ENCODE data around the gene CD6. TPM values are rescaled to one million over a fixed set of nuclear protein-coding genes. Genes with fewer than 3 reads are reported as not detected.

The CD6 gene
- total and polyA plus RNA-seq, 2 of the 8 experiments (the other 6 are each of a cell fraction or from before 2014, with no cell fraction given), result 0.03 TPM; not detected in 1

- WGBS, 2 experiments (ENCODE audit: extremely low coverage in 1 of 2, insufficient coverage in 1 of 2, insufficient read length in 1 of 2, insufficient replicate concordance in 2 of 2, low coverage in 1 of 2, low lambda C conversion rate in 2 of 2, missing lambda C conversion rate in 1 of 2), result 66% methylated on average over 16 of the region's 16 CpGs; no CpG with 5 or more reads in 1 of the 2 experiments
- no peak overlapping the region for H3K56ac ChIP-seq (replicated peaks; ENCODE audit: insufficient read length, low read depth, low read length)
- no peaks in the 10 kb centered on the region for H3K79me1 ChIP-seq (ENCODE audit: low read depth, low read length)
- H2AK5ac ChIP-seq (ENCODE audit: low read depth, low read length), result no peak overlapping the region
- no peak overlapping the region for H2BK20ac ChIP-seq (ENCODE audit: low read length)
- H2AFZ ChIP-seq (ENCODE audit: low read length), result no peak overlapping the region
- H2BK12ac ChIP-seq (ENCODE audit: low read depth, low read length), result no peak overlapping the region
- H3K18ac ChIP-seq (ENCODE audit: extremely low read depth, low read length), result no peak overlapping the region; the same call in 1 of the 2 replicates
- H3K23me2 ChIP-seq (ENCODE audit: low read depth, low read length), result no peaks in the 10 kb centered on the region
- H3K4me3 ChIP-seq (ENCODE audit: extremely low read depth in 1 of 4, insufficient read depth in 2 of 4, low read depth in 3 of 4, low read length in 4 of 4), result no peak overlapping the region
- H4K20me1 ChIP-seq (replicated peaks in 1 of 2; ENCODE audit: control insufficient read depth in 1 of 2, insufficient read depth in 2 of 2, low read length in 2 of 2), result no peaks in the 10 kb centered on the region
- DNase-seq (ENCODE audit: low read depth in 1 of 2, low spot score in 2 of 2) (peak in 1 of 2 experiments; percentile 21), FAIRE-seq (no peak)
- H4K8ac ChIP-seq (ENCODE audit: extremely low read depth, insufficient read depth, low read length), result no peak overlapping the region
- H4K91ac ChIP-seq (replicated peaks; ENCODE audit: insufficient read length, low read length), result peak overlapping the region; percentile 17
- H3K27ac ChIP-seq (ENCODE audit: low read depth, low read length), result no peak overlapping the region
- H3K14ac ChIP-seq (ENCODE audit: insufficient read length), result no peak overlapping the region
- peak overlapping the region; percentile 29 to 45; a peak in 3 of 4 replicates for H3K4me2 ChIP-seq (ENCODE audit: insufficient read depth in 1 of 2, low read depth in 2 of 2, low read length in 2 of 2)
- no peak overlapping the region for H4K5ac ChIP-seq (ENCODE audit: insufficient read length, low read depth, low read length)
- no peak overlapping the region for H2BK15ac ChIP-seq (ENCODE audit: low read length)
- ChIA-PET CTCF (ENCODE audit: partially characterized antibody) (interaction anchor here (0.9 to 3.9 kb wide), 4 partner anchors 12 to 145 kb away, joined by 4 to 13 read pairs (median 8); no protein-coding TSS in a partner anchor), POLR2A (ENCODE audit: partially characterized antibody) (interaction anchor here (0.5 kb wide), 1 partner anchor 385 kb away, joined by 3 read pairs; no protein-coding TSS in a partner anchor)
- no peaks in the 10 kb centered on the region; a peak in 1 of 7 replicates for H3K27me3 ChIP-seq (replicated peaks in 1 of 4; ENCODE audit: control insufficient read depth in 3 of 4, extremely low read depth in 1 of 4, insufficient read depth in 3 of 4, low read length in 3 of 4)
- H3K4me1 ChIP-seq (replicated peaks in 1 of 4; ENCODE audit: control insufficient read depth in 3 of 4, insufficient read depth in 4 of 4, low read length in 3 of 4), result peaks cover 2 to 10% (median 3%) of the 10 kb centered on the region in 4 experiments; a peak in 6 of 7 replicates
- H3K36me3 ChIP-seq (ENCODE audit: control insufficient read depth in 2 of 4, insufficient read depth in 4 of 4, low read length in 3 of 4), result no peaks in the 10 kb centered on the region
- peak overlapping the region; percentile 1 for H3K4ac ChIP-seq (replicated peaks; ENCODE audit: insufficient read length, low read depth, low read length)
- no peak overlapping the region for H3K9ac ChIP-seq (replicated peaks in 1 of 4; ENCODE audit: extremely low read depth in 1 of 4, low read depth in 3 of 4, low read length in 3 of 4)
- no peak overlapping the region for H2BK120ac ChIP-seq (replicated peaks; ENCODE audit: low read depth, low read length)
- H2BK5ac ChIP-seq (ENCODE audit: low read depth, low read length), result 0 out of 2 replicates have a peak overlapping the region, but pooled peaks have one; percentile 44
- no peaks in the 10 kb centered on the region for H3K79me2 ChIP-seq (ENCODE audit: control insufficient read depth in 1 of 2, insufficient read depth in 2 of 2, low read length in 2 of 2)
- TF ChIP-seq NRF1 (IDR thresholded peaks at IDR 0.05; ENCODE audit: low read depth, low read length) (no peak), ZNF274 (IDR thresholded peaks at IDR 0.05; ENCODE audit: borderline replicate concordance, extremely low read depth, low read length) (no peak), RFX5 (IDR thresholded peaks at IDR 0.05; ENCODE audit: borderline replicate concordance, low read depth, low read length) (no peak), TEAD4 (IDR thresholded peaks at IDR 0.05; ENCODE audit: low read depth, low read length) (no peak), HDAC2 (IDR thresholded peaks at IDR 0.05; ENCODE audit: borderline replicate concordance in 1 of 2, low read depth in 2 of 2, low read length in 2 of 2) (no peak), CEBPB (IDR thresholded peaks at IDR 0.05; ENCODE audit: low read depth, low read length) (no peak), MAX (IDR thresholded peaks at IDR 0.05) (no peak), GABPA (IDR thresholded peaks at IDR 0.05; ENCODE audit: borderline replicate concordance, insufficient read depth, low read length) (no peak), NANOG (IDR thresholded peaks at IDR 0.05; ENCODE audit: insufficient read depth, low read depth, low read length, poor library complexity, severe bottlenecking) (no peak), SIX5 (IDR thresholded peaks at IDR 0.05; ENCODE audit: low read depth, low read length) (no peak)
- H3K9me3 ChIP-seq (ENCODE audit: insufficient read depth in 2 of 2, low read depth in 1 of 2, low read length in 1 of 2), result no peaks in the 10 kb centered on the region
- H3K23ac ChIP-seq (ENCODE audit: insufficient read length), result no peak overlapping the region
Measured at GRCh38 chr11:61041755-61042518, 70.5 kb downstream of the CD6 start.

Measured in H1 (cell line).